Fibroblast of skin of left biceps (primary cell): Measurements from ENCODE around the gene ROM1.
A peak's percentile ranks its signal among the peaks of the same experiment; 100 is the strongest.
"Not testable (repeated sequence)": the region's sequence is repeated elsewhere in the genome, so short reads cannot be mapped to it uniquely, and the experiment has no call there.

Source experiments
- DNase-seq, 2 experiments: peaks; one replicate each; pipeline ENCODE4 v3.0.0-alpha.2; 2013; ENCODE audit warnings: low read depth in 2 of 2

The ROM1 gene, protein sequence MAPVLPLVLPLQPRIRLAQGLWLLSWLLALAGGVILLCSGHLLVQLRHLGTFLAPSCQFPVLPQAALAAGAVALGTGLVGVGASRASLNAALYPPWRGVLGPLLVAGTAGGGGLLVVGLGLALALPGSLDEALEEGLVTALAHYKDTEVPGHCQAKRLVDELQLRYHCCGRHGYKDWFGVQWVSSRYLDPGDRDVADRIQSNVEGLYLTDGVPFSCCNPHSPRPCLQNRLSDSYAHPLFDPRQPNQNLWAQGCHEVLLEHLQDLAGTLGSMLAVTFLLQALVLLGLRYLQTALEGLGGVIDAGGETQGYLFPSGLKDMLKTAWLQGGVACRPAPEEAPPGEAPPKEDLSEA

DNA sequence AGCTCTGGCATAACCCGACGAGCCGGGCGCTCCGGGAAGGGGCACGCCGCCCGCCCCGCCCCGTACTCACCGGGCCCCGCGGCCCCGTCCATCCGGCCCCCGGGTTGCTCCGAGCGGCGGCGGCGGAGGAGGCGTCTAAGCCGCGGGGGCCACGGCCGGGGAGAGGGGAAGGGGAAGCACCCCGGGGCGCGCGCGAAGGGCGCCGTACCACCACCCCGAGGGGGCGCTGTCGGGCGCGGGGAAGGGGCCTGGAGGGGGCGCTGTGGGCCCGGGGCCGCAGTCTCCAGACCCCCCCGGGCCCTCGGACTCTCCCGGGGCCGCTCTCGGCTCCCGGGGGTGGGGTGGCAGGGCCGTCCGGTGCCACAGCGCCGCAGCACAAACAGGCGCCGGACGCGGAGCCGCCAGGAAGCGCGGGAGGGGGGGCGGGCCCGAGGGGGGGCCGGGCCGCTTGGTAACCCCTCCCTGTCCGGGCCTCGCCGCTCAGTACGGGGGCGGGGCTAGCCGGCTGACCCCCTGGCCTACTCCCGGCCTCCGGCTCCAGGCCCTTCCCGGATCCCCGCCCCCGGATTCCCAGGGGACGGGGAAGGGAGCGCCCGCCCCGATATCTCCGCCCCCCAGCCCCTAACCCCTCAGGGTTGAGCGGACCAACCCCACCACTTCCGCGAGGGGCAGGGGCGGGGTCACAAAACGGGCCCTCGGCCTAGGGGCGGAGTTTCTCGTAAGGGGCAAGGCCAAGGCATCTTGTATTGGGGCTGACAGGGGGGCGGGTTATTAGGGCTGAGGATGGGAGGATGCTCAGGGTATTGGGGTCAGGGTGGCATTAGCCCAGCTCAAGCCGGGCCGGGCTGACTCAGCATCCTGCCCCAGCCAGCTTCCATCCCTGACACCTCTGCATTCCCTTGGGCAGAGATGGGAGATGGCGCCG lies at the start of gene ROM1, which contains the start of gene EML3:
ROM1 (plus strand) TSS at position 892 of the 925 bp plus-strand sequence; CDS start at position 917, 25 bp downstream.
EML3 (minus strand) TSS at position 410 of the 925 bp plus-strand sequence; CDS start at position 92, 318 bp downstream.
- DNase-seq = peak; percentile 38 to 49

DNA sequence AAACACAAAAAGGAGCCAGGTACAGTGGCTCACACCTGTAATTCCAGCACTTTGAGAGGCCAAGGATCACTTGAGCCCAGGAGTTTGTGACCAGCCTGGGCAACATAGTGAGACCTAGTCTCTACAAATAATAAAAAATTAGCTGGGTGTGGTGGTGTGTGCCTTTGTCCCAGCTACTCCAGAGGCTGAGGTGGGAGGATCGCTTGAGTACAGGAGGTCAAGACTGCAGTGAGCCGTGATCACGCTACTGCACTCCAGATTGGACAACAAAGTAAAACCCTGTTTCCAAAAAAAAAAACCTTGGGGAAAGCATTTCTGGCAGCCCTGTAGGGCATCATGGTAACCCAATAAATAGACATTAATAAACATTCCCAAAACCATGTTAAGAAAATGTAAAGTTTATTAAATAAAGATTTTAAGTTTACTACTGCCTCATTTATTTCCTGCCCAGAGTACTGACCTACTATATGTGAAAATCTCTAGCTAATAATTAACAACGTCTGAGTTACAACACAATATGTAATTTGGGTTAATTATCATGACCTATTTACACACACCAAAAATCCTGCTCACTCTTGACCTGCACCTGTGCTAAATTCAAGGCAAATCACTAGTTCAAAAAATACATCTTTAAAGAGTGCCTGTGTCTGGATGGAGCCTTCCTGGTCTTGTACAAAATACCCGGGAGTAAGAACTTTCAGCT lies 47.8 kb upstream of the ROM1 start:
- DNase-seq = no peak

DNA sequence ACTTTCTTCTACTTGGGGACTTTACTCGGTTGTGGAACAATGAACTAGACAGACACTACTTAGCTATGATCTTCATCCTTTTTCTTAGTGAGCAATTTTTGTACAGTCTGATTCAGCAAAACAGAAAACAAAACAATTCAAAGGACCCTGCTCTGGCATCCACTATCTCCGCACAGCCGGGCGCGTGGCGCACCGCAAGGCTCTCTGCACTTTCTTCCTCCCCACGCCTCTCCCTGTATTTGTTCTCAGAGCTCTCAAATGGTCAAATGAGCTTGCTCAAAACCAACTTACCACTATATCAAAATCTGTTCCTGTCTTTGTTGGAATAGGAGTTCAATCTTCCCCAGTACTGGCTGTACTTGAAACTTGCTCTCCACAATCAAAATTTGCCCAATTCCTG lies 46.8 kb upstream of the ROM1 start:
- no peak for DNase-seq

DNA sequence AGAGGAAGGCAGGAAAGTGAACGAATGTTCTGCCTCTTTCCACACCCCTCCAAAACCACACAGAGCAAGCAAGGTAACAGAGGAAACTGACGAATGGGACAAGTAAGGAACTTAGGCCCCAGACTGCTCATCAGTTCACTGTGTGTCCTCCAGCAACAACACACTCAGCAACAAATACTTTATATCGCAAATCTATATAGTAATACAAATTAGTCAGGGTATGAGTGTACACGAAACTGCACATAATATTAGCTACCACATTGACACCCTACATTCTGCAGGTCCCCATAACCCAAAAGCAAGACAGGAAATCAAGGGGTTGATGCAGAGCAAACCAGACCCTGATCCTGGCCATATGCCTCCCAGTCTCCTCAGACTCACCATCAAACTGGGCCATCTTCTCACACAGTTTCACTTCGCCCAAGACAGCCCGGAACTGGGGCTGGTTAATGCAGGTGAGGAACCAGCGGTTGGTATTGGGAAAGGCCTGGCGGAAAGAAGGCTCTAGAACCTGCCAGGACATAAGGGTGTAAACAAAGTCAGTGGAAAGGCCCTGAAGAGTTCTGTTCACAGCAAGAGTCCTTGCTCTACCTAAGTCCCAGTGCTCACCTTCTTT lies 45.9 kb upstream of the ROM1 start:
- no peak for DNase-seq

DNA sequence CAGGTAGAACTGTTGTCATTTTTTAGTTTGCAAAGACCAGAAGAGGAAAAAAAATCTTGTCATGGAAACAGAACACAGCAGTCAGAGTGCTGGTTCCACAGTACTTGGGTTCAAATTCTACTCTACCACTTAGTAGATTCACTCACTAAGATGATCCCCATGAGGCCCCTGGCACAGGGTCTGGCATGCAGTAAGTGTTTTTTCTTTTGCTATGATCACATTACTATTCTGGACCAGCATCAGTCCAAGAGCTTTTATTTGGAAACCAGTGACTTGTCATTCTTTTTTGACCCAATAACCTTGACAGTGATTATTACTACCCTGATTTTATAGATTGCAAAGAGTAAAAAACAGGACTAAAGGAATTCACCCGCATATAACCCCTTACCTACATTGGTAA lies 43.4 kb upstream of the ROM1 start:
- no peak for DNase-seq

DNA sequence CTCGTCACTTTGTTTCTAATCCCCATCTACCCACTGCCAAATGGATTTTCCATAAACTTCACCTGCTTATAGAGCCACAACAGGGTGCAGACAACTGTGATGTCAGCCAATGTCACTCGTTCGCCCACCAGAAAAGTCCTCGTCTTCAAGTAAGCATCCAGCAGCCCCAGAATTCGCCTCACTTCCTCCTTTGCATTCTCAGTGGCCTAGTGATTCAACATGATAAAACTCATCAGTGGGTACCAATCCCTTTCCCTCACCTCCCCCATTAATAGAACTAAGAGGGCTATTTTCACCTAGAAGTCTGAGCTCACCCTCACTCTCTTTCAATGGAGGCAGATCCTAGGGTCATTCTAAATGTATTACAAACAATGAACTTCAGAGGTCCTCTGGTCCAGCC lies 42.2 kb upstream of the ROM1 start:
- not testable (repeated sequence) for DNase-seq

DNA sequence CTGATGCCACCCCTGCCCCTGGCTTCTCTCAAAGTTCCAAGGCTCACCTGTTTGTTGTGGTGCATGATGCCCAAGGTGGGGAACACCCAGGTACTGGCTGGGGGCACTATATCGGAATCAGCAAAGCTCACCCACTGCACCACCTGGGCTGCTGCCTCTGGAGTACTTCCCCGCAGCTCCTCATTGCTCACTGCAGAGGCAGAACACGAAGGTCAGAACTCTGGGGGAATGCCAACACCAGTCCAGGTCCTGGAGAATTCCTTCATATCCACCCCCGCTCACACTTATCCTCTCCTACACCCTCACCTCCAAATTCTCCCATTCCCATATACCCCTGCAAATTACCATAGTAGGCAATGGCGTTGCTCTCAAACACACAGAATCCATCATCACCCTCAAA lies 41.6 kb upstream of the ROM1 start:
- DNase-seq = not testable (repeated sequence)

DNA sequence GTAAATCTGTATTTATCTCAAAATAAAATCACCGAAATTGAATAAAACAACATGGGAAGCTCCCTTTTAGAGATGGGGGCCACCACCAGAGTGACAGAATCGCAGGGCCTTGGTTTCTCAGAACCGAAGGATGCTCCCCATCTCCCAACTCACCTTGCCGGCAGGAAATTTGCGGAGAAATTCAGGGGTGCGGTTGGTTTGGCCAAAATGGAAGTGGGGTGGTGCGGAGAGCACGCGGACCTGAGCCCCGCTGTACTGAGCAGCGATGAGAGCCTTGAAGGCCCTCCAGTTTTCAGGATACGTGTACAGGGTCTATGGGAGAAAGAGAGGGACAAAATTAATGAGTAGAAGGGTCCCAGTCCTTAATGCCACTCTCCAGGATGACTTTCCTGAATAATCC lies 40.6 kb upstream of the ROM1 start:
- no peak for DNase-seq

DNA sequence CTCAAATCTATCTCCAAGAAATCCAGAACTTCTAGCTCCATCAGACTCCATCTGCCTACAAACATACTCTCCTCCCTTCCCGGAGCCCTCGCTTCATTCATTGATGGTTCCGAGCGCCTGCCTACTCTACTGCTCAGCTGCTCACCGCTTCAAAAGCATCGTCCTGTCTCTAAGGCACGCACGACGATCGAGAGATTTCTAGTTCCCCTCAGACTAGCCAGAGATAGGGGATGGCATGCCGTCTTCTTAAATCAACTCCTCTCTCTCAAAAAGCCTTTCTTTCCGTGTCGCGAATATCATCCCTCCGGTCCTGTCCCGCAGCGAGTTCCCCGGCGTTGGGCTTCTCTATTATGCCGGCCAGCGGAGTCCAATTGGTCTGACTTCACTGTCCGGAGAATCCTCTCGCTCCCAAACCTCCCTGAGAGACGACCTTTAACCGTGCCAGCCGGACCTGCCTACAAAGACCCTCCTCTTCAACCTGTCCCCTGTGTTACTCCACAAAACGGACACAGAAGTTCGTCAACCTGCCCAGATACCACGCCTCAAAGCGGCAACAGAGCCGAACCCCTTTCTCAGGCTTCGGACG lies 40.0 kb upstream of the ROM1 start:
- no peak for DNase-seq

DNA sequence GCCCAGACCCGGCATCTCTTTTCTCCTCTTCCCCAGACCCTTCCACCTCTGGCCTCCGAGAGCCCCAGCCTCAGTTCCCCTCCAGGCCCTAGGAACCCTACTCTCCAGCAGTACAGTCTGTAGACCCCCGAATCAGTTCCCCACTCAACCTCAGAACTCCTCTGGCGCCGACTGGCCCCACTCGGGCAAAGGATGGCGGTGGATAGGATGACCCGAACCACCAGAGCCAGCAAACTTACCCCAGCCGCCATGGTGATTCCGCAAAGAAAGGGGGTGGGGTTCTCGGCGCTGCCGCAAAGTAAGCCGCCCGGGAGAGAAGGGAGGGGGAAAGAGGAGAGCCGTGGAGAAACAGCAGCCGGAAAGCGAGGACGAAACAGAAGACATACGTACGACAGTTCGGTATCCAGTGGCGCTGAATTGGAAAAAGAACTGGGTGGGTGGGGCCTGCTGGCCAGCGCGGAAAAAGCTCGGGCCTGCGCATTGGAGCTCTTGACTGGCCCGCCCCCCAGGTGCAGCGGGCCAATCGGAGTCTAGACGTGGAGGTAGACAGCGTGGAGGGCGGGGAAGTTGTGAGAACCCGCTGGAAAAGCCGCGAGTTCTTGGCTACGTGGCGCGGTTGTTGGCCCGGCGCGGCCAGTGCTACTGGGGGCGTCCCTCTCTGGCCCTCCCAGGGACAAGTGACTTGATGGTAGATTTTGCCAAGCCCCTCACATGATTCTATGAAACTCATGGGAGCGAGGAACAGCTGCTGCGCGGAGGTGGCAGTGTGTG lies 39.3 kb upstream of the ROM1 start, which contains the start of gene EEF1G:
EEF1G (minus strand) TSS at position 300 of the 771 bp plus-strand sequence; CDS start at position 251, 49 bp downstream.
- DNase-seq = peak; percentile 99 to 100

DNA sequence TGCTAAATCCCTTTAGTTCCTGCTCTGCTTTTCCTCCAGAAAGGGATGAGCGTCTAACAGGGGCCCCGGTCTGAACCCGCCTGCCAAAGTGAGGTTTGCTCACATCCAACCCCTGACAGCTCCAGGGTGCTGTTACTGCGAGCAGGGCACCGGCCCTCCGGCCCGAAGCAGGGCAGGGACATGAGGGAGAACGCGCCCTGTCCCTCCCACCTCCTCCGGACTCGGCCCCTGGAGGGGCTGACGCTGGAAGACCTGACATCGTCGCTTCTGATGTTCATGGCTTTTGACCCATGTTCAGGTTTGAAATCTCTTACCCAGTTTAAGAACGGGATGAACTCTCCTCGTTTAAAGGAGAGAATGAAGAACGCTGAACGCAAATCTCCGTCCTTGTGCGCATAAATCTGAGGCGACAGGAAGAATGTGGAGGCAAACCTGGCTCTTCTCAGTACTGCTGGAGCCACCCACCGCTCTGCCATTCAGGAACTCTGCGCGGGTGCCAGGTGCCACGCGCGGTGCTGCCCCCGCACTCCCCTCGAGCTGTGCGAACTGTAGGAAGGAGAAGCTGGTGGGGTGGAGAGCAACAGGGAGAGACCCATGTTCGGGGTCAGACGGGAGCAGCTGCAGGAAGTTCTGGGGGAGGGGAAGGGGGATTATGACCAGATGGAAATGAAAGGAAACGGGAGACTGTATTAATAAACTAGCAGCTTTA lies 38.5 kb upstream of the ROM1 start:
- DNase-seq = no peak

DNA sequence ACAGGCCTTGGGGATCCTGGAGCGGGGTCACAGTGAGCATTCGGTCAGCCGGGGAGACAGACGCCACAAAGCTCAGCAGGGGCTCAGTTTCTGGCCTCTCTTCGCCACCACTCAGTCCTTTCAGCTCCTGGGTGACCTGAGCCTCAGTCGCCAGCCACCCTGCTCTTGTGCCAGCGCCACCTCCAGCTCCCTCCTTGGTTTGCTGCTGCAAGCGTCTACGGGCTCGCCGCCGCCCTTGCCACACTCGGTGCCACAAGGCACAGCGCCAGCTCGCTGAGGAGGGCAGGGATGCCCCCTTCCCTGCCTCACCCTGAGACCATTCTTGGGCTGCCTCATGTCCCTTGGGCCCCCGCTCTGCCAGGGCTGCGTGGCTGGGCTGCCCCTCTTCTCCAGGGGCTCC lies 37.9 kb upstream of the ROM1 start:
- DNase-seq = no peak

DNA sequence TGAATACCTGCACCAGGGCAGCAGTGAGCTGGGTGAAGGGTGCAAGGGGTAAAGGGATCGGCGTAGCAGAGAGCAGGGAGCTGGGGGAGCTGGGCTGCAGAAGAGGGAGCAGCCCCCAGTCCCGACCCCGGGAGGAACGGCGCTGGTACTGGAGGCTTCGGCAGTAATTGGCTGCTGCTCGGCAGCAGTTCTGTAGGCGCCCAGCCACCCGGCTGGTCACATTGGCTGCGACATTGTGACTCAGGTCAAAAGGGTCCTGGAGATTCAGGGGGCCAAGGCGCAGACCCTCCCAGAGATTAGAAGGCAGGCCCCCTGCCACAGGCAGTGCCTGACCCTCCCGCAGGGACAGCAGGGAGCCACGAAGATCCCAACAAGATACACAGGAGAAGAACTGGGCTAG lies 37.2 kb upstream of the ROM1 start:
- no peak for DNase-seq

DNA sequence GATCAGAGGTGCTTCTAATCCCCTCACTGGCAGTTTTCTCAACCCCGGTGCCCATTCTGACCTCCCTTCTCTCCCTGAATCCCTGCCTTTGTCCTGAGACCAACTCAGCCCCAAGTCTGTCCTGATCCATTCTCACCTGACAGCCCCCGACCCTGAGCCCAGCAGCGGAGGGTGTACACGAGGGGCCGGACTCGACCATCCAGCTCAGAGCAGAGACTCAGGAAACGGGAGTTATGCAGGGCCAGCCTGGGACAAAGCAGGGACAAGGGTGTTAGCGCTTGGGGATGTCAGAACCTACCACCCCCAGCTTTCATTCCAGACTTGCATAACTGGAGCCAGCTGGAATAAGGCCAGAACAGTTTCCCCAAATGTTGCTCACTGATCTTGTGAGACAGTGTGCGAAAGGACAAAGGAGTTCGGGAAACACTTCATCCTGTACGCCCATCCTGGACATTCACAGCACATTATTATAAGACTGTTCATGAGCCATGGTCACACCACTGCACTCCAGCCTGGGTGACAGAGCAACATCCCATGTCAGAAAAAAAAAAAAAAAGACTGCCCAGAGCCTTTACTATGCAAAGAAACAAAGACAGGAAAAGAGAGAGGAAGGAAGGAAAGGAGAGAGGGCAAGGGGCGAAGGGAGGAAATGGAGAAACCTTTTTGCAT lies 35.9 kb upstream of the ROM1 start:
- no peak for DNase-seq

DNA sequence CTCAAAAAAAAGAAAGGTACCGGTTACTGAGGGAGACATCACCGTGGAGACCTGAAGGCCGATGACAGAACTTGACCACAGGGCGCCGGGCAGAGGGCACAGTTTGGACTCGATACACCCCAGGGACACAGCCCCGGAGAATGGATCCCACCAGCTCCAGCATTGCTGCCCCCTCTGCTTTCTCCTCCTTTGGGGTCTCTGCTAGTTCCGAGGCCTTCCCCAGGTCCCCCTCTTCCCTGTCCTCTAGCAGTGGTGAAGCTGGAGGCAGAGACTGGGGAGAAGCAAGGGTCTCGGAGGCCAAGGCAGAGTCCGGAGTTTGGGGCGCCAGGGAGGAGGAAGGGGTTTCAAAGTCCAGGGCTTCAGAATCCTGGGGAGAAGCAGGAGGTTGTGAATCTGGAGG lies 34.5 kb upstream of the ROM1 start:
- DNase-seq = no peak

DNA sequence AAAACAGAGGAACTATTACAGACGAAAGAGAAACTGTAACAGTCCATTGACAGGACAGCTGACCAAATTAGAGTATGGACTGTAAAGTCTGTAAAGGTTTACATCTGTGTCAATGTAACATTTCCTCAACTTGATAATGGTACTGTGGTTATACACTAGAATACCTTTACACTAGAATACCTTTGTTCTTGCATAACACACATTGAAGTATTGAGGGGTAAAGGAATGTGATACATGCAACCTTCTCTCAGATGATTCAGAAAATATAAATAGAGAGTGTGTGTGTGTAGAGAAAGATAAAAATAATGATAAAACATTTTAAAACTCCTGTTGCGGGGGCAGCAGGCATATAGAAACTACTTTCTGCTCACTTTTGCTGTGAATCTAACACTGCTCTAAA lies 33.8 kb upstream of the ROM1 start:
- no peak for DNase-seq

DNA sequence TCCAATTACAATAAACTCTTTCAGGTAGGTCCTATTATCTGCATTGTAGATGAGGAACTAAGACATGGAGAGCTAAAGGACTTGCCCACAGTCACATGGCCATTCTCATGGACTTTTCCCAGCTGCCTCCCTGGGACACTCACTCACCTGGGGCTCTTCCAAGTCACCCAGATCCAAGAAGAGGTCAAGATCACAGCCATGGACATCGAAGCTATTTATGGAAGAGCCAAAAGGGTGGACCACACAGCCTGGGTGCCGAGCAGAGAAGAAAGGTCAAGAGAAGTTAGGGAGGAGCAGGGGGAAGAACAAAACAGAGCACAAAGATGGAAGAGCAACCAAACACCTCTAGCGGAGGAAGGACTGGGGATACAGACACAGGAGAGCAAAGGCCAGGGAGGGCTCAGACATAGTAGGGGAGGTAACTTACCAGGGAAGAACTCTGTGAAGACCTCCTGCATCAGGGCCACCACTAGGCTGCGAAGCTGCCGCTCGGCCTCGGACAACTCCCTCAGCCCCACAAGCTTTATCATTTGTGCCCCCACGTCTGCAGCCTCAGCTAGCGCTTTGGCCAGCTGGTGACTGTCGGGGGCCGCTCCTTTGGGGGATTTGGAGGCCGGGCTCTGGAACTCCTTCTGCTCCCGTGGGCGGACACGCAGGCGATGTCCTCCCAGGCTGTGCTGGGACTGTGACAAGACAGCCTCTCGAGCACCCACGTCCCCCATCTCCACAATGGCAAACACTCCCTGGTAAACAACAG lies 31.9 kb upstream of the ROM1 start:
- no peak for DNase-seq

DNA sequence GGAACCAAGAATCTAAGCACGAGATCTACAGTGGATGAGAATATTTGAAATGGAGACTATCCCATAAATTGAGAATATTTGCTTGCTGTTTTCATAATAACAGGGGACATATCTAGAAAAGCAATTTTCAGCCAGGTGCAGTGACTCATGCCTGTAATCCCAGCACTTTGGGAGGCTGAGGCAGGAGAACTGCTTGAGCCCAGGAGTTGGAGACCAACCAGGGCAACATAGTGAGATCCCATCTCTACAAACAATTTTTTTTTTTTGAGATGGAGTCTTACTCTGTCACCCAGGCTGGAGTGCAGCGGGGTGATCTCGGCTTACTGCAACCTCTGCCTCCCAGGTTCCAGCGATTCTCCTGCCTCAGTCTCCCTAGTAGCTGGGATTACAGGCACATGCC lies 31.3 kb upstream of the ROM1 start:
- DNase-seq = not testable (repeated sequence)
